ENCODE data around the gene FAM171A1.

The FAM171A1 gene

DNA sequence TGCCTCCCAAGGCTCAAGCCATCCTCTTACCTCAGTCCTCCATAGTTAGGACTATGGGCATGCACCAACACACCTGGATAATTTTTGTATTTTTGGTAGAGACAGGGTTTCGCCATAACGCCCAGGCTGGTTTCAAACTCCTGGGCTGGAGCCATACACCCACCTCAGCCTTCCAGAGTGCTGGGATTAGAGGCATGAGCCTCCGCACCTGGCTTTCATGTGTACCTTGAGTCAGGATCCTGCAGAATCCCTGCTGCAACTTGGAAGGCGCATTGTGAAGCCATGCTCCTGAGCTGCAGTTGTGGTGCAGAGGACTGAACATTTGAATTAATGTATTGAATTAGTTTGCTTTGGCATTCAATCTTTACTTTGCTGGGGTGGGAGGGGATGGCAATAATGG, 173.2 kb downstream of the FAM171A1 start:
- DNase-seq = no peak

DNA sequence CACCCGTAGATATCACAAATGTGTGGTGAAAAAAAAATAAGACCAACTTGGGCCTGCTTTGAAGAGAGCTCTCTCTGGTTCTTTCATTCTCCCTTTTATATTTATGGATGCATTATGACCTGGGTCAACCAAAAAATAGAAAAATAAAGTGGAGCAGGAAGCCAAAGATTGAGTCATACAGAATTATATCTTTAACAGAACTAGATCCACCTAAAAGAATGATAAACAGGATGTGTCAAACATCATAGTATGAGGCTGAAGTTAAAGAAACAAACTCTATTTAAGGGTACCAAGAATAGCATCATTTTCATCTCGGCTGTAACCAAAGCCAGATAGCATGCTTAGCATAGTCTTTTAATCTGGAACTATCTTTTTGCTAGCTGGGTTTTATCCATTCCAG, 173.8 kb downstream of the FAM171A1 start:
- DNase-seq = no peak

DNA sequence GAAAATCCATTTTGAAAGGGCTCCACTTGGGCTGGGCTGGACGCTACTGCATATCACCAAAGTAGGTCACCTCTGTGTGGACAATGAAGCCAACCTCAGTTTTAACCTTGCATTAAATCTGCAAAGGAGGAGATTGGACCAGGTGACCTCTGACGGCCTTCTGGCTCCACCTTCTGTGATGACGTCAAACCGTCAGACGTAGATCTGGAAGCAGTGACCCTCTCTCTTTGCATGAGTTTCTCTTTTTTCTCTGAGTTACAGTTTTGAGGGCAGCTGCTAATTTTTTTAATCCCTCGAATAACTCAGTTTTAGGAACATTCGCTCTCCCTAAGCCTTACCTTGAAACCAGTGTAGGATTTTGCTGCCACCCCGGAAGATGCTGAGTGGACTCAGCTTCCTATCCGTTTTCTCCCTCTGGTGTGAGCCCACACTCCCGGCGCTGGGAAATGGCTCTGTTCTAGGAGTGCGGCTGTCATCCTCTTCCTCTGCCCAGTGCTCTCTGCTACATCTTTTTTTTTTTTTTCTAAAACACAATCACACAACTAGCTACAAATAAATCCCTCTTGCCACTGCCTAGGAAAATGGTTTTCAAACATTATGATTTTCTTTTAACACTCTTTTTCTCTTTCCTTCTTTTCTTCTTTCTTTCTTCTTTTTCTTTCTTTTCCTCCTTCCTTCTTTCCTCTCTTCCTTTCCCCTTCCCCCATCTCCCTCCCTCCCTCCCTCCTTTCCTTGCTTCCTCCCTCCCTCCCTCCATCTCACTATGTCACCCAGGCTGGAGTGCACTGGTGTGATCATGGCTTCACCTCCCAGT, 174.9 kb downstream of the FAM171A1 start:
- DNase-seq = no peak

DNA sequence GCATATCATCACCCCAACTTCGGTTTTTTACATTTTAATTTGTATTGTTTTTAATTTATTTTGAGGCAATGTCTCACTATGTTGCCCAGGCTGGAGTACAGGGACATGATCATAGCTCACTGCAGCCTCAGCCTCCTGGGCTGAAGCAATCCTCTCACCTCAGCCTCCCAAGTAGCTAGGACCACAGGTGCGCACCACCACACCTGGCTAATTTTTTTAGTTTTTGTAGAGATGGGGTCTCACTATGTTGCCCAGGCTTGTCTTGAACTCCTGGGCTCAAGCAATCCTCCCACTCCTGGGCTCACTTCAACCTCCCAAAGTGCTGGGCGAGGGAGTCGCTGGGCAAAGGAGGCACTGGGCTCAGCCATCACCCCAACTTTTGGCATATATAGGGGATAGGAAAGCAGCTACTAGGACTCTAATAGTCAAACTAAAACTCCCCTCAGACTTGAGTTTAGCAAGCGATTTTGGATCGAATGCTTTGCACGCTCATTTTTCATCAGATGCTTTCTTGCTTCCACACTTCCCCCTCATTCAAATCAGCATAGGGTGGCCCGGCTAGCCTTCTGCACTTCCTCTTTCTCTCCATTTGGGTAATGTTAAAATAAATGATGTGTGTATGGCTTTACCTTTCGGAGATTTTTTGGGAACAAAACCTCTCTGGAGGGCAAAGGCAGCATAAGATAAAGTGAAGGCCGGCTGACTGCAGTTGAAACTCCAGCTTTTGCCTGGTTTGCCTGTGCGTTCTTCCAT, 181.8 kb downstream of the FAM171A1 start:
- DNase-seq = no peak

DNA sequence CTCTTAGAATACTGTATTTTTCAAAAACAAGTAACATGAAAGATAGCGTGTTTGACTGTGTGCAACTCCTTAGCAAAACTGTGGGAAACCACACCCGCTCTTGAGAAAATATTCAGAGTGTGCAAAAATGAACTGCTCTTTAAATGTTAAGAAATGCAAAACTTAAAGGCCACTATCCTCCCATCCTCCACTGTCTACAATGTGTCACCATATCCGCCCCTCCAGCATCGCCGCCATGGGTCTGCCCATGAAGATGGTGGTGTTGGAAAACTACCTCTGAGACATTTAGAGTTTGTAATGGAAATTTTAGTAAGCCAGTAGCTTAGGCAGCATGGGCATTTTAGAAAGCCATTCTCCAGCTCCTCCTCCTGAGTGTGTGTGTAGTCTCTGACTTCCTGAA, 182.5 kb downstream of the FAM171A1 start:
- no peak for DNase-seq

DNA sequence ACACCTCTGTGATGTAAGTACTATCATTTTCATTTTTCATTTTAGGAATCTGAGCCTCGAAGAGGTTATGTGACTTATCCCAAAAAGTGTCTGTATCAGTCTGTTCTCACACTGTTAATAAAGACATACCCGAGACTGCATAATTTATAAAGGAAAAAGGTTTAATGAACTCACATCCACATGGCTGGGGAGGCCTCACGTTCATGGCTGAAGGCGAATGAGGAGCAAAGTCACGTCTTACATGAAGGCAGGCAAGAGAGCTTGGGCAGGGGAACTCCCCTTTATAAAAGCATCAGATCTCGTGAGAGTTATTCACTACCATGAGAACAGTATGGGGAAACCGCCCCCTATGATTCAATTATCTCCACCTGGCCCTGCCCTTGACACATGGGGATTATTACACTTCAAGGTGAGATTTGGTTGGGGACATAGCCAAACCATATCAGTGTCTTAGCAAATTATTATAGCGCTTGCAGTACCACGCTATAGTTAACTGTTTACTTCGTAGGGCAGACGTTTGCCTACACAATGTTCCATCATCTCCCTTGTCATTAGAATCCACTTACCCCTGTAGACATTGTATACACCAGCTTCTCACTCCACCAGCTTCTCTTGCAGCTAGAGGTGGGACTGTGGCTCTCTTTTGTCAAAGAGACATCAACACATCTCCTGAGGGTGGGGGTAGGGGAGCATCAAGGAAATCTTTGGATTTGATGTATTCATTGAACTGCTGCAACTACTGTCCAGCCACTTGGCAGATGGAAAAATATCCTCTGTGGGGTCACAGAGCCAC, 187.2 kb downstream of the FAM171A1 start:
- DNase-seq = no peak

DNA sequence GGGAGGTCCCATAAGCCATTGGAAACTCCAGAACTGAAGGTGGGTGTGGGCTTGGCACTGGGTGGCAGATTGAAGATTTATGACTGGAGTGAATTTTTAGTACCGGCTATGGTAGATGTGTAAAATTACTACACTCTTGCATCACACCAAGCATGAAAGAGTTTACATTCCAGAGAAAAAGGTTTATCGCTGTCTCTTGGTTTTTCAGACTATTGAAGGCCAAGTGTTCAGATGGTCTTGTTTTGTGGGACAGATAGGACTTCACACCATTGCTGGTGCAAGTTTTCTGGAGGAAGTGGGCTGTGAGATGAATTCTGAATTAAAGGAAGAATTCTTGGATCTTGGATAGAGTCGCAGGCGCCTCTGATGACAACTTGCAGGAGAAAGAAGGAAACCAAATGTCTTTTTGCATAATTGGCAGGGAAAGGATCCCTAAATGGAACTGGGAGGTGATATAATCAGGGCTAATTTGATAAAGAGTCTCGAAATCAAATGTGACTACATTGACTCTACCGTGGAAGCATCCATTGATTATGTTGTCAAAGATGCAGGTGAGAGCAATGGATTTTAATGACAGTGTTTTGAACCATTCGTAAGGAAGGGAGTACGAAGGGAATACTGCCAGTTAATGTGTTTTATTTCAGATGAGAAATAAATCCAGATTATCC, 188.4 kb downstream of the FAM171A1 start:
- no peak for DNase-seq

DNA sequence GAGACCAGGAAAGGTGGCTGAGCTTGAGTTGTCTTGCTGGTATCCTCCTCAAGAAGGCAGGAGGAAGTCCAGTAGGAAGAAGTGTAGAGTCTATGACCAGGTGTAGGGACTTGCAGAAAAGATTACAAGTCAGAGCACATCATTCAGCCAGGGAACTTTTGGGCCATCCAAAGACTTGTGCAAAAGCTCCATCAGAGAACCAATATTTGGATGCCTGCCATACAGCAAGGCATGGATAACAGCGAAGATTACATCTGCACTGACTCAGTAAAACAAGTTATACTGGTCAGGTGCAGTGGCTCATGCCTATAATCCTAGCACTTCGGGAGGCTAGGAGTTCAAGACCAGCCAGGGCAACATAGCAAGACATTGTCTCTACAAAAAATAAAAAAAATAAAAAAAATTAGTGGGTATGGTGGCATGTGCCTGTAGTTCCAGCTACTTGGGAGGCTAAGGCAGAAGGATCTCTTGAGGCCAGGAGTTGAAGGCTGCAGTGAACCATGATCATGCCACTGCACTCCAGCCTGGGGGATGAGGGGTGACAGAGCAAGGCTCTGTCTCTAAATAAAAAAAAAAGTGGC, 189.4 kb downstream of the FAM171A1 start:
- no peak for DNase-seq

DNA sequence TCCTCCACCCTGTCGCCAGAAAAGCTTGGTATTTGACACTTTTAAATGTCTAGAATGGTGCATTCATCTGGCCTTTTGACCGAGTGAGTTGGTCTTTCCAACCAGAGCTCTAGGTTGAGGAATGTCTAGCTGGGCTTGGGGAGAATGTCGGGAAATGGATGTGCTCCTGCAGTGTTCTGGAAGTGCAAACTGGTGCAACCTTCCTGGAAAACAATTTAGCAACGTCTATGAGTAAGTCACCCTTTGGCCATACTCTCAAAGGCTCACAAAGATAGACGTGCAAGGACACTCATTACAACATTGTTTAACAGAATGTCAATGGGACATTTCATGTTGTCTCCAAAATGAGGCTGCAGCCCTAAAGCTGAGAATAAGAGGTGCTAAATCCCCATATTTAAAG, 190.4 kb downstream of the FAM171A1 start:
- no peak for DNase-seq

DNA sequence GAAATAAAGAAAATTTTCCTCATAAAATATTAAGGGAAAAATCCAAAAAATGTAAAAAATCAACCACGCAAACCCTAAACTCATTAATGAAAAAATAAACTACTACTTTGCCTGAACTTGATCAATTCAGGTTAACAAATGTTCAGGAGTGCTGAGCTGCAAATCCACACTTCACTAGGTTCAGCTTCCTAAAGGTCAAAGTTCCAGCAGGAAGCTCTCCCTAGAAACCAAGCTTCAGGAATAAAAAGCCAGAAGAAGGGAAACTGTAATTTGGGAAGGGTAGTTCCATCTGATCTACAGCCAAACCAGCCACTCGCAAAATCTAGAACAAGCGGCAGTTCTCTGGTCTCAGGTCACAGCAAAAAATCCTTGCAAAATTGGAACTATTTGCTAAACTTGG, 194.8 kb downstream of the FAM171A1 start:
- DNase-seq = no peak

DNA sequence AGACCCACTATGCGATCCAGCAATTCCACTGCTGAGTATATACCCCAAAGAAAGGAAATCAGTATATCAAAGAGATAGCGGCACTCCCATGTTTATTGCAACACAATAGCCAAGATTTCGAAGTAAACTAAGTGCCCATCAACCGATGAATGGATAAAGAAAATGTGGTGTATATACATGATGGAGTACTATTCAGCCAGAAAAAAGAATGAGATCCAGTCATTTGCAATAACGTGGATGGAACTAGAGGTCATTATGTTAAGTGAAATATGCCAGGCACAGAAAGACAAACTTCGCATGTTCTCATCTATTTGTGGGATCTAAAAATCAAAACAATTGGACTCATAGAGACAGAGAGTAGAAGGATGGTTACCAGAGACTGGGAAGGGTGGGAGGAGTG, 195.5 kb downstream of the FAM171A1 start:
- DNase-seq = no peak

DNA sequence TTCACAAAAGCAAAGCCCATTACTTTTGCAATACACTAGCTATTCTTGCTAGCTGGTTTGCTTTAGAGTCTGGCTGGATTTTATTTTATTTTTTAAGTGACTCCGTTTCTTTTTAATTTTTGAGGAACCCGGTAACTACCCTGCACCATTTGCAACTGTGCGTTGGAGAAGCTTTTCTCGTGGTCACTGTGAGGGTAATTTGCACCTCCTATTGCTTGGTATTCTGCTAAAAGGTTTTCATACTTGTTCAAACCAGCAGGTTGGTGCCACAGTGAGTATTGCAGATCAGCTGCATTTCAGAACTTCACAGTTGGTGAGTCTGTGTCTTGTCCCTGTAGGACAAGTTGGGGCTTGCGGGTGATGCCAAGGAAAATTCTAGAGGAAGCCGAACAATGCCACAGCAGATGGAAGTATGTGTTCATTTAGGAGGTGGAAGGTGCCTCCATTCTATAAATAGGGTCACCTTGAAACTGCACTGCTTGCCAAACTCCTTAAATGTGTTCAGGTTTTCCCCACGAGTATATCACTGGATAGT, 198.7 kb downstream of the FAM171A1 start:
- DNase-seq = no peak

DNA sequence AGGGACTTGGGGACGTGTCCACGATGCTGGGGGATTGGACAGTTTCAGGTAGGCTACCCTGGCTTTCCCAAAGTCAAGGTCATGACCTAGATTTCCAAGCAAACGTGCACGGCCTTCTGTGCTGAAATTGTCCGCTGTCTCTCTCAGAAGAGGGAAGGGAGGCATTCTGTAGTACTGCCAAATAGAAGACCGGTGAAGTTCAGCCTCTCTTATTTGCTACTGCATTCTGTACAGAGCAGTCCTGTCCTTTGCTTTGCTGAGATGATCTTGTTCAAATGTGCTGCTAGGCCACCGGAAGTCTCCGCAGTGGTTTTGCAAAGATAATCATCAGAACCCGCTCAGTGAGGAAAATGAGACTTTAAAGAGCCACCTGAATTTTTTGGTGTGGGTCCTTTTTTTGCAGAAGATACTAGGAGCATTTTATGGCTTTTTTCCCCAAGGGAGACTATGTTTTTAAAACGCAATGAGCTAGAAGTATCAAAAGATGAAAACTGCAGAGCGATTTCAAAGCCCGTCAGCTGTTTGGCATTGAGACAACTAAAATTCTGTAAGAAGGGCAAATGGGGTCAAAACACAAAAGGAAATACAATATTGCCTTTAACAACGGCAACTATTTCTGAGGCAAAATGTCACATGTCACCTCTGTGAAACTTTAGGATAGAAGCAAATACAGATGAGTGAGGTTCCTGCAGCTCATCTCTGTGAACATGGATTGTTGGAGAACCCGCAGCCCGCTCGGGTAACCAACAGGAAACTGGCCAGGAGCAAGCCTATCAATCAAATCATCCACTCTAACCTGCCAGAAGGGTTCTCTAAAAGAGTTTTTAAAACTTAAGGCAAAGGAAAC, 201.3 kb downstream of the FAM171A1 start:
- DNase-seq = peak; percentile 39

DNA sequence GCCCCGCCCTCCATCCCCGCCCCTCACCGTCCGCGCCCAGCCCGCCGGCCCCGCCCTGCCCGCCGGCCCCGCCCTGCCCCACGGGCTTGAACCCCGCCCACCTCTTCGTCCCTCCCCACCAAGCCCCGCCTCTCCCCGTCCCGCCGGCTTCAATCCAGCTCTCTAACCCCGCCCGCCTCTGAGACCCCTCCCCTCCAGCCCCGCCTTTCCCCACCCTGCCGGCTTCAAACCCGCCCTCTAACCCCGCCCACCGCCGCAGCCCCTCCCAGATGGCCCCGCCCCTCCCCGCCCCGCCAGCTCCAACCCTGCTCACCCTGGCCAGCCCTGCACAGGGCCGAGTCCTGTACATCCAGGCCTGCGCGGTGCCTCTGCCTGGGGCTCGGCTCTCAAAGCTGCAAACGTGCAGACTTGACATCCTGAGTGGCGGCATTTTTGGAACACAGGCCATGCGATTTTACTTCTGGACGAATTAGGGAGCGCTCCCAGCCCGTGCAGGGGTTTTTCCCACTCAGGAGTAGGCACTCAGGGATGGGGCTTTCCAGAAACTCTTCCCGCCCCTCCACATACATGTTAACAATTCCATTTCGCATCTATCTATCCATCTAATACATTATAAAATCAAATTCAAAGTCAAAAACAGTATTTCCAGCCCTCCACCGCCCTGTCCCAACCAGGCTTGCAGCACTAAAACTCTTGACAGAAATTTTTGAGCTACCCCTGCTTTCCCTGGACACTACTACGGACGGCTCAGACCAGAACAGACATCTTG, 202.1 kb downstream of the FAM171A1 start:
- DNase-seq = peak; percentile 69

DNA sequence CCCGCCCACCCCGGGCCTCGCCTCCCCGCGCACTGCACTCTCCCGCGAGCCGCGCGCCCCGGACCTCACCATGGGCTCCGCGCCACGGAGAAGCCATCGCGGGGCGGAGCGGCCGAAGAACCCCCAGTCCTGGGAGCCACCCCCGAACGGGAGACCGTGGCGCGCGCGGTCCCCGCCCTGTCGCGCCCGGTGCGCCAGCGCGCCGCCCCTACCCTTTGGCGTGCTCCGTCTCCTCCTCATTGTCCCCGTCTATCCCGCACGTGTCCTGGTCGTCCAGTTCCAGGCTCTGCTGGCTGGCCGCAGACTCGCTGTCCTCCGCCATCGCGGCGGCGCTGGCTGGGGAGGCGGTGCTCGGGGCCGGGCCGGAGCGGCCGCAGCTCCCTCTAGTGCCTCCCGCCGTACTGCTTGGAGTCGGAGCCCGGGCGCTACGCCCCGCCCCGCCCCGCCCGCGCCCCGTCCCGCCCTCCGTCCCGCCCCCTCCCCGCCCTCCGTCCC, 202.8 kb downstream of the FAM171A1 start, which contains the start of gene NMT2:
Gene NMT2, minus strand, starts transcription at position 403 of the 495 bp plus-strand sequence. Its CDS starts 81 bp downstream, at position 322.
- DNase-seq = peak; percentile 50

DNA sequence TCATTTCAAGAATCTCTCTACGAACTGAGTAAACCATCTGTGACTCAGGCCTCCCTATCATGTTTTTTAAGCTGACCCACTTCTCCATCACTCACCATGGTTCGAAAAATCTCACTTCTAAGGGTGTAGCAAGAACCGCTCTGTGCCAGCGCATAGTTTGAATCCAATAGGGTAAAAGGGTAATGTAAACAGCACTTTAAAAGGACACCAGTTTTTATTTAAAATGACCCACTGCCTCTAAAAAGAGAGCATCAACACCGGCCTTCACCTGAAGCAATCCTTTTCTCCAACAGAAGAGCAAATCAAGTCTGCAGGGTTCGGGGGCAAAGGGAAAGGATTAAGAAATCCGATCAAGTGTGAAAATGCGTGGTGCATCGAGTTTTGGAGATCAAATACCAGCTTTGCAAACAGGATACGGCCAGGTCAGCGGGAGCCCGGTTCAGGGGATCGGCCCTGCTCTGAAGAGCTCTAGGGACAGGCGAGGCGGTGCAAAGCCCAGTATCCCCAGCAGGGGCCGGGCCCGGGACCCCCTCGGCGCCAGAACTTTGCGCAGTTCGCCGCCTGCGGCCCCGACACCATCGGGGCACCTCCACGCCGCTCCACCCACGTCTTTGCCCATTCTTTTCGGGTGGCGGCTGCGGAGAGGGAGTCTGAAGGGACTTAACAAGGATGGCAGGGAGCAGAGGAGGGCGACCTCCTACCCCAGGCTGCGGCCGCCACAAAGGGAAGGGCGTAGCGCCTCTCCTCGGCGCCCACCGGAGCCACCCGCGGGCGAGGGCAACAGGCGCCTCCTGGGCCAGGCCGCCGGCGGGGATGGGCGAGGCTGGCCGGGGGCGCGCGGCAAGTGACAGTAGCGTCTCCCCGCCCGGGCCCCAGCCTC, 203.4 kb downstream of the FAM171A1 start:
- DNase-seq = peak; percentile 52

DNA sequence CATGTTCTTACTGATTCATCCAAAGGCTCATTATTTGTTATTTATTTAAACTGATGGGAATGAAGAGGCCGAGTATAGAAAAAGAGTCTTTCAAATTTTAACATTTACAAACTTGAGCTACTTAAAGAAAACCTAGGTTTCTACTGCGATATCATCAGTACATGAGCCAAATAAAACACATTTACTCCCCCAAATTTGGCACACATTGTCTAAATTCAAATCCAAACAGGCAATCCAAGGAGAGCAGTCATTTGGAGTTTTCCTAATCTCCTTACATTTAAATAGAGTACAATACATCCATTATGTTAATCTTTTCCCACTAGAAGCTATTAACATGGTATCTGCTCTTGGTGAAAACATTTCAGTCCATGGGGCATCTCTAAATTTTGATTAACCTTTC, 204.8 kb downstream of the FAM171A1 start:
- no peak for DNase-seq

DNA sequence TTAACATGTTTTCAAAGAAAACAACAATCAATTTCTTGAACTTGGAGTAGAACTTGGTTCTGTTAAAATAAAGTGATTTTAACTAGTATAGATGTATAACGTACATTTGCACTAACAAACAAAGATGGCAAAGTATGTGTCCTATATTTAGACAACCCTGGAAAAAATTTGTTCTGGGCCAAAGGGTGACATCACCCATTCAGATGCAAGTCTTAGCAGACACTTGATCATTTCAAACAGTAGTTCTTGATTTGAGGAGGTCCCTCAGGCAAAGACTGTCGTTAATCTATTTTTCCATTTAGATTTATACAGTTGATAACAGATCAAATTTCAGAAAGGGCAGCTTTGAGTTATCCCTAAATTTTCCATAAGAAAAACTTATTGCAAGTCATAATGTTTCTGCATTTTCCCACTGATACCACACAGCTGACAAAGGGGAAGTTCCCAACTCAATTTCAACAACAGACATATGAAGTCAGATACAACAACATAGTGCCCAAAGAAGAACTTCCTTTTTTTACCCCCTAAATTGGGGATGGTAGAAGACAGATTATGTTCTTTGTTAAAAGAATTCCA, 207.7 kb downstream of the FAM171A1 start:
- peak; percentile 14 for DNase-seq

Measured in KG1 (cell line).